Retinal pigment epithelial cell (primary cell): ENCODE data around the gene COL4A3.
A peak's percentile ranks its signal among the peaks of the same experiment; 100 is the strongest.

Experiments
- DNase-seq: peaks from one replicate; pipeline ENCODE4 v3.0.0-alpha.2; 2010; ENCODE audit warnings: low read depth
- H3K4me3 ChIP-seq: 2 replicates; pipeline ENCODE4 v1.5.1; 2011; ENCODE audit warnings: mild to moderate bottlenecking, low read length, control low read depth, moderate library complexity
- TF ChIP-seq, protein P1 (sequence below): conservative IDR thresholded peaks from 2 replicates; pipeline ENCODE4 v1.5.1; 2011; ENCODE audit warnings: low read depth, low read length, control low read depth, inconsistent platforms

The COL4A3 gene

DNA sequence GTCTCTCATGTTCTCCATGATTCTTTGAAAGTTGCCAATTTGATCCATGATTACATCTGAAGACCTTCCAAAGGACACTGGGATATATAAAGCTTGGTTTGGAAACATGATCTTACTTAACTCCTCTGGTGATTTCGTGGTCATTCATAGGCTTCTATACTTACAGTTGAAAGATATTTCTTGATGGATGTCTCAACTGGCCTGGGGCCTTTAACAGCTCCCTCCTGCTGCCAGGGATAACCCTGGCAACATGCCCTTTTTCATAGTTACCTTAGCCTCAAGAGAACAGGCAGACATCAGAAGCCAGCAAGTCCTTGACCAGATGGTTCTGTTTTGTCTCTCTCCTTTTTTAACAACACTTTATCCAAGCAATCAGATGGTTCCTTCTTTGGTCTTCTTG is 137.1 kb downstream of the COL4A3 start:
- TF ChIP-seq, protein P1, sequence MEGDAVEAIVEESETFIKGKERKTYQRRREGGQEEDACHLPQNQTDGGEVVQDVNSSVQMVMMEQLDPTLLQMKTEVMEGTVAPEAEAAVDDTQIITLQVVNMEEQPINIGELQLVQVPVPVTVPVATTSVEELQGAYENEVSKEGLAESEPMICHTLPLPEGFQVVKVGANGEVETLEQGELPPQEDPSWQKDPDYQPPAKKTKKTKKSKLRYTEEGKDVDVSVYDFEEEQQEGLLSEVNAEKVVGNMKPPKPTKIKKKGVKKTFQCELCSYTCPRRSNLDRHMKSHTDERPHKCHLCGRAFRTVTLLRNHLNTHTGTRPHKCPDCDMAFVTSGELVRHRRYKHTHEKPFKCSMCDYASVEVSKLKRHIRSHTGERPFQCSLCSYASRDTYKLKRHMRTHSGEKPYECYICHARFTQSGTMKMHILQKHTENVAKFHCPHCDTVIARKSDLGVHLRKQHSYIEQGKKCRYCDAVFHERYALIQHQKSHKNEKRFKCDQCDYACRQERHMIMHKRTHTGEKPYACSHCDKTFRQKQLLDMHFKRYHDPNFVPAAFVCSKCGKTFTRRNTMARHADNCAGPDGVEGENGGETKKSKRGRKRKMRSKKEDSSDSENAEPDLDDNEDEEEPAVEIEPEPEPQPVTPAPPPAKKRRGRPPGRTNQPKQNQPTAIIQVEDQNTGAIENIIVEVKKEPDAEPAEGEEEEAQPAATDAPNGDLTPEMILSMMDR = no peak
- no peak overlapping the region for H3K4me3 ChIP-seq
- no peak for DNase-seq

DNA sequence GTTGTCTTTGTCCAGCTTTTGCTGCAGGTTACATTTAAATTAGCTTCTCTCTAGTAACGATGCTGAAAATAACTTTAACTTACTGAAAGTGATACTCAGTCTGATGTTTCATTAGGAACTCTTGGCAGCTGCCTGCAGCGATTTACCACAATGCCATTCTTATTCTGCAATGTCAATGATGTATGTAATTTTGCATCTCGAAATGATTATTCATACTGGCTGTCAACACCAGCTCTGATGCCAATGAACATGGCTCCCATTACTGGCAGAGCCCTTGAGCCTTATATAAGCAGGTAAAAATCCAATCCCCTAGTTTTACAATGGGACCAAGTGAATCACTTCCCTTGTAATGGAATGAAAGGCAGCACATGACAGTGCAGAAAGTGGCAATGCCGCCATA is 144.4 kb downstream of the COL4A3 start:
- TF ChIP-seq, protein P1 = no peak
- H3K4me3 ChIP-seq = no peak overlapping the region
- no peak for DNase-seq

DNA sequence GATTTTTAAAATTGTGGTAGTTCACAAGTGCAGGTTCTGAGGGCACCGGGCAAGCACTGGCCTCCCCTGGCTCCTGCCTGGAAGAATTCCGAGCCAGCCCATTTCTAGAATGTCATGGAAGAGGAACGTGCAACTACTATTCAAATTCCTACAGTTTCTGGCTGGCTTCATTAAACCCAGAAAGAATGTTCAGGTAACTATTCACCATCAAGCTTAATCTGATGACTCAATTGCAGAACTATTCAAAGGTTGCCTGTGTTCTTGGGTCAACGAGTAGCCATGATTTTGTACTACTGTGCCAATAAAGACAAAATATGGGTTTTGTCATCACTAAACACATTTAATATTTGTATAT is 146.3 kb downstream of the COL4A3 start:
- no peak overlapping the region for H3K4me3 ChIP-seq
- DNase-seq = peak; percentile 81
- TF ChIP-seq, protein P1 = no peak

DNA sequence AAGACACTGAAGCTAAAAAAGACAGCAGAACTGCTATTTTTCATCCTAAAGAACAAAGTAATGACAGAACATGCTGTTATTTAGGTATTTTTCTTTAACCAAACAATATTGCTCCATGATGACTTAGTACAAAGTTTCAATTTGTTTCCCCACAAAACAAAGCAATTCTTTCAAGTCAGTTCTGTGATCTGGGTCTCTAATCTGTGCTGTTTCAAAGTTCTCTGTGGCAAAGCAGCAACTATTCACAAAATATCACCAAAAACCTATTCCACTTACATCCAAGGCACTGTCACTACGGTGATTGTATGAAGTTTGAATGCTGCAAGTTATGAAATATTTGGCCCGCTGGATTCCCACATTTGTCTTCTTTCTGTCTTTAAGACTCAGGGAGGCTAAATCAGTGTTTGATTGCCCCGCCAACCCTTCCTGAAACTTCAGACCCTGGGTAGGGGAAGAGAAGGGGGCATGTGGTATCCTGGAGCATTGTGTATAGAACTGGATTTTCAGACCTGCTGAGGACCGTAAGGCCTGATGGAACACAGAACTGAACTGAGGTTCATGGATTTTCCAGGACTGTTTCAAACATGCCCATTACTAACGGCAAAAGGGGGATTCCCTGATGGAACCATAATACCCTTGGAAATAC is 147.6 kb downstream of the COL4A3 start:
- TF ChIP-seq, protein P1 = no peak
- H3K4me3 ChIP-seq = no peak overlapping the region
- no peak for DNase-seq

DNA sequence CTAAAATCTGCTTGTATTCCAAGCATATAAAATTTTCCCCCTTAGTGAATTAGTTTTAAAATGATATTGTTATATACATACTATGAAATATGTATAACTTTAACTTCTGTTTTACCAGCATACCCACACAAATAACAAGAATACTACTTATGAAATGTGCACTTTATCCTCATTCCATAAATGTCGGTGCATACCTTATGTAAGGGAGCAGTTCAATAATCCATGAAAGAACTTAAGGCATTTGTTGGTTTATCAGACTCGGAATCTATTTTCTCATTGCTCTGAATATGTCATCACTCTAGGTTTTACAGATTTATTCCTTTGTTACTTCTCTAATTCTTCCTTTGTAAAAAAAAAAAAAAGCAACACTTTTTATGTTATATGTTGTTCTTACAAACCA is 148.2 kb downstream of the COL4A3 start:
- TF ChIP-seq, protein P1 = no peak
- DNase-seq = peak; percentile 73
- no peak overlapping the region for H3K4me3 ChIP-seq

DNA sequence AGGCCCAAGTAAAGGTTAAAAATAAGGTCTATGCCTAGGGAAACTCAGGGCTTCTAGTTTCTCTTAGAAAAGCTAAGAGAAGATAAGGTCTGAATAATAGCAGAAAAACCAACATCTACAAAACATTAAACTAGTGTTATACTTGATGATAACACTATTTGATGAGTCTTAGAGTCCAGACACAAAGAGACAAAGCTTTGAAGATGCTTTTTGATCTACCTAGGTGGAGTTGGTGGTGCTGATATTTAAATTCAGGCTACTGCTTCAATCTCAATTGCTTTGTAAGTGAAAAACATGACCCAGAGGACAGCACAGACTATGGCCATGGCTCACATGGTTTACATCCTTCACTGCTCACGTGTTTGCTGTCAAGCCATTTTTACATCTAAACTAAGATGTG is 148.9 kb downstream of the COL4A3 start:
- TF ChIP-seq, protein P1 = no peak
- DNase-seq = no peak

DNA sequence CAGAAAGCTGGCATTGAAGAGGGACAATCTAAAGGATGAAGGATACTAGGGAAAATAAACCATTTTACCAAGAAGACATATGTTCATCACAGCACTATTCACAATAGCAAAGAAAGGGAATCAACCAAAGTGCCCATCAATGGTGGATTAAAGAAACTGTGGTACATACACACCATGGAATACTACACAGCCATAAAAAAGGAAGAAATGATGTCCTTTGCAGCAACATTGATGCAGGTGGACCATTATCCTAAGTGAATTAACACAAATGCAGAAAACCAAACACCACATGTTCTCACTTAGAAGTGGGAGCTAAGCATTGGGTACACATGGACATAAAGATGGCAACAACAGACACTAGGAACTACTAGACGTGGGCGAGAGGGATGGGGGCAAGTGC is 153.4 kb downstream of the COL4A3 start:
- H3K4me3 ChIP-seq = no peak overlapping the region
- TF ChIP-seq, protein P1 = no peak
- DNase-seq = no peak

More for the DNA sequence above, 148.9 kb downstream of the COL4A3 start:
- no peak overlapping the region for H3K4me3 ChIP-seq
